Stimulated activated CD8-positive, alpha-beta memory T cell treated with anti-CD3 and anti-CD28 coated beads, Interleukin-12 subunit alpha, Interleukin-12 subunit beta, amount 100 ng/mL, for 4 hours (primary cell): ENCODE results near the gene KCNIP1.

Experiments used
- DNase-seq: peaks from one replicate; pipeline ENCODE4 v3.0.0-alpha.2; 2020; ENCODE audit warnings: low read depth

Gene KCNIP1

DNA sequence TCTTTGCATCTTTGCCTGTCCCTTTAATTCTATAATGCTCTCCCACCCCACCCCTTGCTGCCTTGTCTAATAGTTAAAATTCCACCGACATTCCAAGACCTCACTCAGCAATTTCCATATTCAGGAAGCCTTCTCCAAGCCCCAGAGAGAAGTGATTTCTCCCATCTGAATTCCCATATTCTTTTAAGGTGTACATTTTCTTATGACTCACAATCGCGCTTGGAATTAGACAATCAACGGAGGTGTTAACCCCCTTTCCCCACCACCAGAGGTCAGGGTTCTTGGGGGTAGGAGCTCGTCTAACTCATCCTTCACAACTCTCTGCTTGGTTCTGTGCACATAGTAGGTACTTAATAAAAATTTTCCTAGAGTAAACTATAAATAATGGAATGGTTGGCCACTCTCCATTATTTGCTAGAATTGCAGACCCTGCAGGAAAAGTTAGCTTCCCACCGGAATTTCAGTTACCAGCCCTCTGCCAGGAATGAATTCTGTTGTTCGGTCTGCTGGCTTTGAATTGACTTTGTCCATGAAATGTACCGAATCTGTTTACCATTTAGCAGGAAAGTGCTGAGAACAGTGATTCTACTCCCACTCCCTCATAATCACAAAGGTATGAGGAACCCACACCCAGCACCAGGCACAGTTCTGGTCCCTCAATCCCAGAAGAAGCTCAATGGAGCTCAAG, 5.0 kb downstream of the KCNIP1 start:
- DNase-seq = no peak

DNA sequence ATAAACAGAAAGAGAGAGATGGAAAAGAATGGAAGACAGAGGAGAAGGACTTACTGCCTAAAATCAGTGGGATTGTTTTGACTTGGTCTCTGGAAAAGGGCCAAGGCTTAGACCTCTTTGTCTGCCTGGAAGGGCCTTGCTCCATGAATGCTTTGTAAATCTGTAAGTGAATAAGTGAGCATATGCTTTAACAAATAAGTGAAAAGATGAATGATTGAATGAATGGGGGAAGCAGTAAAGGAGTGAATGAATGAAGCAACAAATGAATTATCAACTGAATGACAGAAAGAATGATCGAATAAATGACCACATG, 5.5 kb downstream of the KCNIP1 start:
- DNase-seq = no peak

GRCh38 chr5:170510126-170510525, 6.3 kb downstream of the KCNIP1 start:
- DNase-seq = no peak

GRCh38 chr5:170510559-170510958, 6.7 kb downstream of the KCNIP1 start:
- no peak for DNase-seq

GRCh38 chr5:170511551-170512258, 7.9 kb downstream of the KCNIP1 start:
- DNase-seq = no peak

DNA sequence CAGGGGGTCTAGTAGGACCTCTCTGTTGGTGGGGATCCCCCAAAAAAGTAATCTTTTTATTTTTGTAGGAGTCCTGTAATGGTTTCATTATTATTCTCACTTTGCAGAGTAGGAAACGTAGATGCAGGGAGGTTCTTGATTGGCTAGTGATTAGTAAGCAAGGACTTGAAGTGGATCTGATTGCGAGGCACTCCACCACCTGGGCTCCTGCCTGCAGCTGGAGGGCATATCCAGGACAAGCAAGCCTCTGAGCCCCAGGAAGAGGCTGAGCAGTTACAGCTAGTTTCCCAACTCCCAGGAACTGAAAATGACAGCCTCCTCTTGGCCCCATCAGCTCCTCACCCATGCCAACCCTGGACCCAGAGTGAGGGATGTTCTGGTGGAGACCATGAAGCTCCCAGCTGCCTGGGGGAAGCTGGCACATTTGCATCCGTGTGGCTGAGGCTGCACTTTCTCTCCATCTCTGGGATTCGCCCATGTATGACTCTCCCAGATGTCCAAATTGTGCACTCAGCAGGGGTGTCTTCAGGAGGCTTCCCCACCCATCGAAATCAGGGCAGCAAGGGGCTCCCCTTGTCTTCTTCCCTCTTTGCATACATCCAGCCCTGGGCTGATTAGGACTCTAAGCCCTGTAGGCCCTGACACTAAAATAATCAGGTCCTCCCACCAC, 10.2 kb downstream of the KCNIP1 start:
- no peak for DNase-seq

DNA sequence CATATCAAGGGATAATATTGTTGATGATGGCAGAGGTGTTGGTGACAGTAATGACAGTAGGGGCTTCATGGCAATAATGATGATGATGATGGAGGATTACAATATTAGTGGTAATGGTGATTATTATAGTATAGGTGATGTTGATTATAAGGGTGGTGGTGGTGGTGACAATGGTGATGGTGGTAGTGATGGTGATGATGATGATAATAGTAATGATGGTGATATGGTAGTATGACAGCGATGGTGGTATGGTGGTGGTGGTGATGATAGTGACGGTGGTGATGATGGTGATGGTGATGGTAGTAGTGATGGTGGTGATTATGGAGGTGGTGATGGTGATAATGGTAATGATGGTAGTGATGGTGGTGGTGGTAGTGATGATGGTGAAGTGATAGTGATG, 13.6 kb downstream of the KCNIP1 start:
- DNase-seq = no peak

DNA sequence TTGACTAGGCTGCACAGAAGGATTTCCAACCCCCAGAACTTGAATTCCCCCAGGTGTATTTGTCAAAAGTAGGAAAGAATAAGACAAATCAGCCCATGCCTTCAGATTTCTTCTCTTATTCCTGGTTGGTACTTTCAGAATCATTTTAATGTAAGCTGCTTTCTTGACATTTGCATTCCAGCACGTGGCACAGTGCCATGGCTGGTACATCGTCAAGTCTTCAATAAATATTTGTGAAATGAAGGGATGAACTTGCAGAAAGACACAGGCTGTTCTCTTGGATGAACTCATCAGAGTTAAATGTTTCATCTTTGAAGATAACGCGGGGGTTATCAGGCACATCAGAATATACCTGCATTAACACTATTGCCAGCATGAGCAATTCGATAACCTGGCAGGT, 14.5 kb downstream of the KCNIP1 start:
- no peak for DNase-seq

- DNase-seq = no peak
These were observed 15.7 kb downstream of the KCNIP1 start for GRCh38 chr5:170519549-170519948.

DNA sequence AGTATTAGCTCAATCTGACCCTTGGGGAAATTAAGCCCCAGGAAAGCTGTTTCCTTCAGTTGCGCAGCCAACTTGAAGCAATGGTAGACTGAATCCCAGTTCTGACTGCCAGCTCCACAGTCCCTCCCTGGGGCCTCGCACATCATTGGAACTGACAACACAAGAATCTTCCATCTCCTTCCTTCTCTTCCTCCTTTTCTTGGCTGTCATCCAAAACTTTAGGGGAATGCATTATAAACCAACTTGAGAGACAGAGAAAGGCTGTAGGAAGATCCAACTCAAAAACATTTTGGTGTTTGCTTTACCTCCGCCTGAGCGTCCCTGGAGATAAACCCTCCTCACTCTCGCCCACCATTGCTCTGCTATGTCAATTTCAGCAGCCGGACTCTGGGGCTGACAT, 16.6 kb downstream of the KCNIP1 start:
- no peak for DNase-seq

GRCh38 chr5:170522211-170523141, 18.7 kb downstream of the KCNIP1 start:
- no peak for DNase-seq

GRCh38 chr5:170523142-170523551, 19.3 kb downstream of the KCNIP1 start:
- DNase-seq = no peak

DNA sequence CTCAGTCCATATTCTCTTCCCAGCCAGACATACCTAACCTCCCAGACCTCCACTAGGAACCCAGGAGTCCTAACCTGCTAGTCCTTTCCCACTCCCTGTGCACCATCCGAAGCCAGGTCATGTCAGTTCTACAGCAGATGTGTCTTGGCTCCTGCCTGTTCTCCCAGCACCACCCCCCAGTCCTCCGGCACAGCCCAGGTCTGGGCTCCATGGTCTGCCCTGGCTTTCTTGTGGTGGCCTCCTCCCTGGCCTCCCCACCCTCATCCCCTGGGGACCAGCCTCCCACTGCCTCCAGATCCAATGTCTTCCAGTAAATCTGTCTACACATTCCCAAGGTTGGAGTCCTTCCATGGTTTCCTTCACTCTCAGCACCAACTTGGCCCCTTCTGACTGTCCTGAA, 20.0 kb downstream of the KCNIP1 start:
- no peak for DNase-seq

DNA sequence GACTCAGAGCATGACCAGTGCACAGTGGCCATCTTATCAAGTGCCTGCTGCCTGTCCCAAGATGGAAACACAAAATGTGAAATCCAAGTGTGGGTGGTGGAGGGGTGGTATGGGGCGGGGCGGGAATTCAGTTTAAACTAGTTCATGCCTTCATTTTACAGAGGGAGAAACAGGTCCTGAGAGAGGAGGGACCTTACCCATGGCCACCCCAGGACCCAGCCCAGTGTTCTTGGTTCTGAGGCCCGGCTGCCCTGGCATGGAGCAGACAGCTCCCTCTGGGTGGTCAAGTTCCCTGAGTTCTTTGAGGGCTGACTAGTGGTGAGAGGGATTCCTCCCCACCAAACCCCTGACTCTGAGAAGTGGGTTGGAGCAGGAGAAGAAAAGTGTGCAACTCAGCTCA, 20.8 kb downstream of the KCNIP1 start:
- DNase-seq = no peak

DNA sequence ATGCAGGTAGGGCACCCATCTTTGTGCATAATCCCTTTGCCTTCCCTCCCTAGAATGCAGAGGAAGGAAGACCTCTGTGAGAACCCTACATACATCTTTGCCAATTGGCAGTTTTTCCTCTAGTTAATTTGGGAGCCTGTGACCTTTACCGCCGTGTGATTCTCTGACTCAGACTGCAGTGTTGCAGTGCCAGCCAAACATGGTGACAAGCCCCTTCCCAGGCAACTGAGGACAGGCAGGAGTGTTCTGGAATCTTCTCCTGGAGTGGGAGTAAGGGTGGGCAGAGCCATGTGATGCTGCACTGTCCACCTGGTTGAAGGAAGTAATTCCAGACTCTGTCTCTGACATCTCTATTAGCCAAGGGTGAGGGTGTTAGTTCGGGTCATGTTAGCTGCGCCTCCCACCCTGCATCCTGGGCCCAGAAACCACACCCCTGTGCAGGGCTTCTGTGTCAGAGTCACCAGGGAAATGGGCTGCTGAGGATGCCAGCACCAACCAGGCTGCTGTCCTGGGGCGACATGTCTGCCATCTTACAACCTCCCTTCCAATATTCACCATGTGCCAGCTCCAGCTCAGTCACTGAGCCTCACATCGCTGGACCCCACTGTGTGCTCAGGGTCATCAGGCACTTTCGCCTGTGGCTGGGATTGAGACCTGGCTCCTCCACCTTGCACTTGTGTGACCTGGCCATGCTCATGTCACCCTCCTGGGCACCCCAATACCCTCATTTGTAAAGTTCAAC, 21.8 kb downstream of the KCNIP1 start:
- no peak for DNase-seq

DNA sequence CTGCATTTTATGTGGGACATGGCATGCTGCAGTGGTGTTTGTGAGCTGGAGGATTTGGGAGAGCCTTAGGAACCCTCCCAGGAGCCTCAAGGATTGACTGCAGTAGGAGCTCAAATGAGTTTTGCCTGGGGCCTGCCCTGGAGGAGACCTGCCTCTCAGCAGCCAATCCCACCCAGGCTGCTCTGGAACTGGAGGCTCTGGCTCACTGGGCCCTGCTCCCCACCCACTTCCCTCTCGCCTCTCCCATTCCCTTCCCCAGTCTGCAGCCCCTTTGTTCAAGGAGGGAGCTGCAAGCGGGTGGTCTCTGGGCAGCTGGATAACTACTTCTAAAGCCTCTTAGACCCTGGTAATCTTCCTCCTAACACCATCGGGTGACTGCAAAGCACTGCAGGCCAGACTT, 24.2 kb downstream of the KCNIP1 start:
- DNase-seq = no peak

DNA sequence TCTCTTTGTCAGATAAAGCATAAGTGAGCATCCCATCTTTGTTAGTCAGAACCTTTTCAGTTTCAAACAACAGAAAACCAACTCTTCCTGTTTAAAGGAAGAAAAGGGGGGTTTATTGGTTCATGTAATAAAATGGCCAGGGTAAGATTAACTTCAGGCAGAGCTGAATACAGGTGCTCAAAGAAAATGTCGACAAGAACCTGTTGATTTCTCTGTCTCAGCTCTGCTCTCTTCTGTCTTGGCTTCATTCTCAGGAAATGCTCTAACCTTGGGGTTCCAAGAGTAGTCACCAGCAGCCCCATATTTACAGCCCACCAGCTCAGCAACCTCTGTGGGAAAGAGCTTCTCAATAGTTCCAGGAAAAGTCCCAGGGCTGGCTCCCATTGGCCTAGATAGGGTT, 25.2 kb downstream of the KCNIP1 start:
- DNase-seq = no peak

GRCh38 chr5:170532935-170533334, 29.1 kb downstream of the KCNIP1 start:
- no peak for DNase-seq

DNA sequence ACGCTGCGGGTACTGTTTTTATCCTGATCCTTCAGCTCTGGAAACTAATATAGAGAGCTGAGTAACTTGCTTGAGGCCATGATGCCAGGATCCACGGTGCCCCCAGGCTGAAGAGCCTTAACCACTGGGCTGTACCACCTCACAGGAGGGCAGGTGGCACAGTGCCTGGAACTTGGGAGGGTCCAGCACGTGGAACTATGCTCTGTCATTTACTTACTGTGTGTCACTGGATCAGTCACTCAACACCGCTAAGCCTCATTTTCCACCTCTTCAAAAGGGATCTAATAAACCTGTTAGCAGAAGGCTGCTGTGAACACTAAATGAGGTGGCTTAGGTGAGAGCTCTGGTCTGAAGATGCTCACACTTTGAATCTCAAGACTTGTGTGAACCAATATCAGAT, 29.6 kb downstream of the KCNIP1 start:
- DNase-seq = no peak

- DNase-seq = no peak
These were observed 30.4 kb downstream of the KCNIP1 start for GRCh38 chr5:170534177-170534576.

DNA sequence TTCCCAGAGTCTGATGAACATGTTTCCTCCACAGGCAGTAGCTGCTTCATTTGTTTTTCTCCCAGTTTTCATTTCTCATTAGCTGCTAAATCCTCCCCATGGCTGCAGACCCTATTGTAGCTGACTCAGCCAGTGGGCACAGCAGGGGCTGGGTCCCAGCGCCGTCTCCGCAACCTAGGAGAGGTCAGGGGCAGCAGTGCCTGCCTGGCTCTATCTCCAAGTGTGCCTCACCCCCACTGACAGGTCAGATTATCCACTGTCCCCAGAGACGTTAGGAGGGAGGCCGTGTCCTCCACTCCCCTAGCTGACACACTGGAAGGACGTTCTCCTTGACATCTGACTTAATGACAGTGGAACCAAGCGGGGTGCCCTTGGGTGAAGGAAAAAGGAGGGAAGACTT, 31.1 kb downstream of the KCNIP1 start:
- DNase-seq = no peak

GRCh38 chr5:170536525-170536924, 32.7 kb downstream of the KCNIP1 start:
- DNase-seq = no peak
